SK-N-SH (cell line): Measurements from ENCODE around the gene PTPRN. TPM values are rescaled to one million over a fixed set of nuclear protein-coding genes. Genes with fewer than 3 reads are reported as not detected.

Source experiments
- CTCF ChIA-PET: fragments of 300-600, 350-600 bp; formaldehyde crosslinking; extraction: SDS; loops from one replicate; lab custom pipeline; 2021; lab: Yijun Ruan, JAX
- POLR2A ChIA-PET: fragments of 350-600 bp; sonication (Branson Sonifier 250); formaldehyde crosslinking; extraction: SDS; loops from one replicate; lab custom pipeline; 2020; ENCODE audit warnings: antibody characterized with exemption, inconsistent platforms; lab: Yijun Ruan, JAX
- DNase-seq: peaks from one replicate; pipeline ENCODE4 v3.0.0; 2012
- H2AFZ ChIP-seq: fragments of 200-600 bp; sonication (generic); 2 replicates; pipeline ENCODE4 v1.8.1; 2016; ENCODE audit warnings: antibody characterized with exemption, mild to moderate bottlenecking, low read depth
- H3F3A ChIP-seq: fragments of 200-600 bp; sonication (generic); replicated peaks from 2 replicates; pipeline ENCODE3; 2016; ENCODE audit warnings: antibody characterized with exemption, mild to moderate bottlenecking; ENCODE audit not compliant: insufficient read depth
- H3K27ac ChIP-seq, 2 experiments: fragments of 200-500 bp in 1 of 2; fragments of 200-600 bp in 1 of 2; sonication (Bioruptor generic) in 1 of 2; sonication (generic), shearing (Covaris generic) in 1 of 2; 2 replicates each; pipeline versions ENCODE4 v1.5.1 to v1.6.1; 2014 to 2016; ENCODE audit warnings: low read depth in 2 of 2, inconsistent platforms in 1 of 2, low read length in 1 of 2, mild to moderate bottlenecking in 1 of 2, mixed read lengths in 1 of 2
- H3K27me3 ChIP-seq: fragments of 200-600 bp; sonication (generic), shearing (Covaris generic); 2 replicates; pipeline ENCODE4 v1.6.1; 2016; ENCODE audit warnings: mixed run types; ENCODE audit not compliant: insufficient read depth
- H3K36me3 ChIP-seq, 2 experiments: fragments of 200-500 bp in 1 of 2; fragments of 200-600 bp in 1 of 2; sonication (Bioruptor generic) in 1 of 2; sonication (generic) in 1 of 2; replicated peaks in 1 of 2; 2 replicates each; pipeline versions ENCODE3 to v1.5.1; 2014 to 2016; ENCODE audit warnings: low read length in 1 of 2, mild to moderate bottlenecking in 1 of 2; ENCODE audit not compliant: insufficient read depth in 2 of 2, control insufficient read depth in 1 of 2
- H3K4me1 ChIP-seq, 2 experiments: fragments of 200-500 bp in 1 of 2; fragments of 200-600 bp in 1 of 2; sonication (Bioruptor generic) in 1 of 2; sonication (generic), shearing (Covaris generic) in 1 of 2; 2 replicates each; pipeline versions ENCODE4 v1.5.1 to v1.6.1; 2014 to 2016; ENCODE audit warnings: low read depth in 1 of 2, low read length in 1 of 2, mixed run types in 1 of 2; ENCODE audit not compliant: insufficient read depth in 2 of 2, control insufficient read depth in 1 of 2
- H3K4me2 ChIP-seq: fragments of 200-600 bp; sonication (generic), shearing (Covaris generic); 2 replicates; pipeline ENCODE4 v1.6.1; 2017; ENCODE audit warnings: mixed run types
- H3K4me3 ChIP-seq, 2 experiments: fragments of 200-500 bp in 1 of 2; fragments of 200-600 bp in 1 of 2; sonication (Bioruptor generic) in 1 of 2; sonication (generic), shearing (Covaris generic) in 1 of 2; 2 replicates each; pipeline versions ENCODE4 v1.5.1 to v1.8.1; 2014 to 2016; ENCODE audit warnings: low read depth in 2 of 2, inconsistent platforms in 1 of 2, low read length in 1 of 2, mild to moderate bottlenecking in 1 of 2, mixed read lengths in 1 of 2, moderate library complexity in 1 of 2
- H3K79me2 ChIP-seq: fragments of 200-600 bp; sonication (generic); 2 replicates; pipeline ENCODE4 v1.8.1; 2017; ENCODE audit warnings: mild to moderate bottlenecking; ENCODE audit not compliant: insufficient read depth
- H3K9ac ChIP-seq: fragments of 200-600 bp; sonication (generic); 2 replicates; pipeline ENCODE4 v1.6.1; 2017; ENCODE audit warnings: mixed run types
- H3K9me2 ChIP-seq: fragments of 200-600 bp; sonication (generic); 2 replicates; pipeline ENCODE4 v1.6.1; 2017; ENCODE audit warnings: mixed run types
- H3K9me3 ChIP-seq: fragments of 200-600 bp; sonication (generic); 2 replicates; pipeline ENCODE4 v1.6.1; 2017; ENCODE audit warnings: mixed run types, mild to moderate bottlenecking, moderate library complexity
- H4K20me1 ChIP-seq: fragments of 200-600 bp; sonication (generic); 2 replicates; pipeline ENCODE4 v1.6.1; 2017; ENCODE audit warnings: mild to moderate bottlenecking, mixed run types; ENCODE audit not compliant: insufficient read depth
- CHD2 ChIP-seq: fragments of 150-350 bp; IDR thresholded peaks from 2 replicates; pipeline ENCODE4 v1.6.1; 2018; ENCODE audit warnings: low read length; ENCODE audit not compliant: partially characterized antibody
- FOXJ3 ChIP-seq: sonication (generic); formaldehyde crosslinking; IDR thresholded peaks from 2 replicates; pipeline ENCODE4 v1.5.1; 2020; ENCODE audit warnings: mild to moderate bottlenecking, missing genetic modification reagents
- GATA2 ChIP-seq: sonication (generic); formaldehyde crosslinking; IDR thresholded peaks from 2 replicates; pipeline ENCODE4 v1.5.0; 2020; ENCODE audit warnings: mild to moderate bottlenecking, missing genetic modification reagents
- IRF3 ChIP-seq: fragments of 150-350 bp; IDR thresholded peaks from 2 replicates; pipeline ENCODE4 v1.6.1; 2016; ENCODE audit warnings: mild to moderate bottlenecking, low read depth, low read length
- JUND ChIP-seq: IDR thresholded peaks from 2 replicates; pipeline ENCODE4 v1.4.0; 2012
- NRF1 ChIP-seq: IDR thresholded peaks from 2 replicates; pipeline ENCODE4 v1.6.1; 2012; ENCODE audit warnings: low read depth, mild to moderate bottlenecking, low read length
- PBX3 ChIP-seq: IDR thresholded peaks from 2 replicates; pipeline ENCODE4; 2012
- POLR2AphosphoS5 ChIP-seq: IDR thresholded peaks from 2 replicates; pipeline ENCODE4 v1.6.1; 2012; ENCODE audit warnings: low read depth, low read length
- RFX5 ChIP-seq: IDR thresholded peaks from 2 replicates; pipeline ENCODE4 v1.6.1; 2012; ENCODE audit warnings: mild to moderate bottlenecking, improper control_type of control experiment, low read length
- RXRA ChIP-seq: IDR thresholded peaks from 2 replicates; pipeline ENCODE4 v1.4.0; 2012; ENCODE audit warnings: low read depth, mild to moderate bottlenecking, borderline replicate concordance
- SMC3 ChIP-seq: IDR thresholded peaks from 2 replicates; pipeline ENCODE4 v1.6.1; 2012; ENCODE audit warnings: low read depth, low read length, improper control_type of control experiment
- TAF1 ChIP-seq: IDR thresholded peaks from 2 replicates; pipeline ENCODE4 v1.6.1; 2012; ENCODE audit warnings: low read depth, mild to moderate bottlenecking, low read length, moderate library complexity, borderline replicate concordance
- TEAD4 ChIP-seq: IDR thresholded peaks from 2 replicates; pipeline ENCODE4 v1.4.0; 2012; ENCODE audit warnings: mild to moderate bottlenecking, borderline replicate concordance; ENCODE audit not compliant: insufficient read depth
- USF1 ChIP-seq: IDR thresholded peaks from 2 replicates; pipeline ENCODE4 v1.4.0; 2012; ENCODE audit warnings: low read depth, borderline replicate concordance
- USF2 ChIP-seq: fragments of 150-350 bp; IDR thresholded peaks from 2 replicates; pipeline ENCODE4 v1.6.1; 2017; ENCODE audit warnings: antibody characterized with exemption, low read length, low read depth, borderline replicate concordance
- ZBTB33 ChIP-seq: IDR thresholded peaks from 2 replicates; pipeline ENCODE4 v1.4.0; 2012; ENCODE audit warnings: low read depth, borderline replicate concordance
- WGBS: methylation state at CpG from one replicate; pipeline ENCODE4 v1.1.6; 2017; ENCODE audit warnings: low lambda C conversion rate; 5-methylcytosine and 5-hydroxymethylcytosine counted together
- polyA plus RNA-seq, 3 experiments: library from polyadenylated mRNA; depleted of rRNA; stranded (reverse); fragments of >200 nt; gene quantifications; 2 replicates each; pipeline ENCODE4 v1.2.3, GENCODE V29; 2012

PTPRN gene
- polyA plus RNA-seq, 1 of the 3 experiments (the other 2 are of a cell fraction): 9.5 TPM

- no peaks in the 10 kb centered on the region for H4K20me1 ChIP-seq
- H3K9me3 ChIP-seq: no peaks in the 10 kb centered on the region
- peaks cover 8% of the 10 kb centered on the region in 2 experiments; a peak in 1 of 4 replicates for H3K4me1 ChIP-seq
- no peak overlapping the region for H2AFZ ChIP-seq
- no peaks in the 10 kb centered on the region for H3K9me2 ChIP-seq
- no peak overlapping the region for H3K4me3 ChIP-seq
- H3K27ac ChIP-seq: no peak overlapping the region
- WGBS: 91% methylated on average over 9 of the region's 9 CpGs
- ChIA-PET CTCF (interaction anchor here (1.0 to 9.0 kb wide), 8 partner anchors 13 to 135 kb away, joined by 3 to 312 read pairs (median 6); partner anchors contain the start of genes CNPPD1, DNAJB2, NHEJ1 and SLC23A3), POLR2A (no interaction called here)
- no peak for TF ChIP-seq IRF3
- no peak for TF ChIP-seq RFX5
- no peak for TF ChIP-seq TAF1
- no peak for TF ChIP-seq ZBTB33
- TF ChIP-seq CHD2: no peak
- TF ChIP-seq JUND: no peak
- TF ChIP-seq POLR2AphosphoS5: no peak
- TF ChIP-seq USF2: no peak
- TF ChIP-seq SMC3: no peak
- TF ChIP-seq NRF1: no peak
- no peak for TF ChIP-seq TEAD4
- no peak for TF ChIP-seq USF1
- no peak for TF ChIP-seq FOXJ3
- TF ChIP-seq PBX3: no peak
- no peak for TF ChIP-seq RXRA
- no peak for TF ChIP-seq GATA2 (CRISPR knock-in tag)
- H3F3A ChIP-seq: peaks cover 12% of the 10 kb centered on the region
- no peak overlapping the region for H3K9ac ChIP-seq
- no peak overlapping the region for H3K4me2 ChIP-seq
- no peaks in the 10 kb centered on the region for H3K79me2 ChIP-seq
- no peaks in the 10 kb centered on the region for H3K36me3 ChIP-seq
- no peak for DNase-seq
- no peaks in the 10 kb centered on the region for H3K27me3 ChIP-seq
Measured at GRCh38 chr2:219292616-219293015, 16.6 kb downstream of the PTPRN start.
